ENCODE data around the gene EEF1B2.

- TF ChIP-seq EZH2 (IDR thresholded peaks at IDR 0.05; ENCODE audit: borderline replicate concordance) = no peak
- no peak for TF ChIP-seq EZH2phosphoT487 (IDR thresholded peaks at IDR 0.05; ENCODE audit: low read depth, severe bottlenecking, unreplicated experiment)
Measured at GRCh38 chr2:206211657-206212255, 52.1 kb downstream of the EEF1B2 start.

Data from hepatocyte (in vitro differentiated cells).